Measurements from ENCODE around the gene MYL10.

GRCh38 chr7:101589052-101589451, 40.0 kb downstream of the MYL10 start:
- TF ChIP-seq POLR2A (IDR thresholded peaks at IDR 0.05) = no peak
- no peak for TF ChIP-seq CTCF (IDR thresholded peaks at IDR 0.05)
- TF ChIP-seq POLR2AphosphoS5 (IDR thresholded peaks at IDR 0.05; ENCODE audit: insufficient read depth in 1 of 2, low read depth in 1 of 2) = no peak
